NCI-H460 (cell line): ENCODE data around the gene XKR8. TPM values are rescaled to one million over a fixed set of nuclear protein-coding genes. Genes with fewer than 3 reads are reported as not detected.
"Not testable (repeated sequence)": the region's sequence is repeated elsewhere in the genome, so short reads cannot be mapped to it uniquely, and the experiment has no call there.

Experiments
- DNase-seq: peaks from one replicate; pipeline ENCODE4 v3.0.0-alpha.2; 2016; ENCODE audit warnings: low read depth; ENCODE audit errors: extremely low read depth
- total RNA-seq: library from RNA; depleted of rRNA; stranded (reverse); fragments of >200 nt; shearing (Covaris generic); gene quantifications from 2 replicates; pipeline ENCODE4 v1.2.3, GENCODE V29; 2014; rRNA removed

The XKR8 gene
- total RNA-seq, 1 experiment from 2014 or later = 1.9 TPM

- DNase-seq = no peak
Observed at GRCh38 chr1:27980216-27980845, 20.6 kb downstream of the XKR8 start.

DNA sequence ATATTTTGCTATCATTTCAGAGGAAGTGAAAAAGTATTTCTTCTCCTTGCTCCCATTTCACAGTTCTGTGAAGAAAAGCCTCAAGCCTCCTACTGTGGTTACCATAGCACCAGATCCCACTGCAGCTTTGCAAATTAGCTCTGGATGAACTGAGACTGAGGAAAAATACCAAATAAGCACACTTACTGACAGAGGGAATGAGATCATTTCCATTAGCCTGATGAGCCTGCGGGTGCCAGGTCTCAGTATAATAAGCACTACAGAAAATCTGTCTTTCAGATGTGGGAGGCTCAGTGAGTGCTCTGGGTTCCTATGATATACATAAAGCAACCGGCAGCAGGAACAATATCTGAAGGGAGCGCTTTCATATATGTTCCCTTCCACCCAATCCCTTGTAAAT lies 21.4 kb downstream of the XKR8 start:
- no peak for DNase-seq

- no peak for DNase-seq
Observed at GRCh38 chr1:27990920-27991537, 31.3 kb downstream of the XKR8 start.

- no peak for DNase-seq
Observed at GRCh38 chr1:27992276-27992675, 32.5 kb downstream of the XKR8 start.

GRCh38 chr1:27993241-27993640 lies 33.5 kb downstream of the XKR8 start:
- DNase-seq = no peak

DNA sequence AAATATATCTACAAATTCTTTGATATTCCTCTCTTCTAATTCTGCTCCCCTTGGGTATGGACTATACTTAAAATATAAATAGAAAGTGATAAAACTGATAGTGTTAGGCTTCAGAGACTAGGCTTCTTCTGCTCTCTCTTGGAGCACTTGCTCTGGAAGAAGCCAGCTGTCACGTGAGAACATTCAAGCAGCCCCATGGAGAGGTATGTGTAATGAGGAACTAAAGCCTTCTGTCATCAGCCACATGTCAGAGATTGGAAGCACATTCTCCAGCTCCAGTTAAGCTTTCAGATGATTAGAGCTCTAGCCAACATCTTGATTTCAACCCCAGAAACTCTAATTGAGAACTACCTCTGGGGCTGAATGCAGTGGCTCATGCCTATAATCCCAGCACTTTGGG lies 34.3 kb downstream of the XKR8 start:
- no peak for DNase-seq

DNA sequence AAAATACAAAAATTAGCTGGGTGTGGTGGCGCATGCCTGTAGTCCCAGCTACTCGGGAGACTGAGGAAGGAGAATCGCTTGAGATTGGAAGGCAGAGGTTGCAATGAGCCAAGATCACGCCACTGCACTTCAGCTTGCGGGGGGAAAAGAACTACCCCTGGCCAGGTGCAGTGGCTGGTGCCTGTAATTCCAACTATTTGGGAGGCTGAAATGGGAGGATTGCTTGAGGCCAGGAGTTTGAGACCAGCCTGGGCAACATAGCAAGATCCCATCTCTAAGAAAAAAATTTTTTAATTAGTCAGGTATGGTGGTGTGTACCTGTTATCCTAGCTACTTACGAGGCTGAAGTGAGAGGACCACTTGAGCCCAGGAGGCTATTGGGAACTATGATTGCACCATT lies 34.8 kb downstream of the XKR8 start:
- not testable (repeated sequence) for DNase-seq

DNA sequence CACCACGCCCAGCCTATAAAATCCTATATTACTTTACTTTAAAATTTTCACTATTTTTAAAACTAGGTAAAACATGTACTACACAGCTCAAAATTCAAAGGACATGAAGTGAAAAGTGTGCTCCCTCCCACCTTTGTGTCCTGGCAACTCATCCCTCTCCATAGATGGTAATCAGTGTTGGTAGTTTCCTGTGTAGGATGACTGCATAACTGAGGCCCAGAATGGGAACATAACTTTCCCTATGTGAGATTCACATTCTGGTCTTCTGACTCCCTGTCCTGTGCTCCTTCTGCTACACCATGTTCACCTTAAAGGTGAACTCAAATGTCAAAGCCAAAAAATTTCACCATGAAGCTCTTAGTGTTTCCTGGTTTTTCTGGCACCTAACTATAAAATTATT lies 39.3 kb downstream of the XKR8 start:
- no peak for DNase-seq

- DNase-seq = no peak
Observed at GRCh38 chr1:28002600-28002999, 42.8 kb downstream of the XKR8 start.

DNA sequence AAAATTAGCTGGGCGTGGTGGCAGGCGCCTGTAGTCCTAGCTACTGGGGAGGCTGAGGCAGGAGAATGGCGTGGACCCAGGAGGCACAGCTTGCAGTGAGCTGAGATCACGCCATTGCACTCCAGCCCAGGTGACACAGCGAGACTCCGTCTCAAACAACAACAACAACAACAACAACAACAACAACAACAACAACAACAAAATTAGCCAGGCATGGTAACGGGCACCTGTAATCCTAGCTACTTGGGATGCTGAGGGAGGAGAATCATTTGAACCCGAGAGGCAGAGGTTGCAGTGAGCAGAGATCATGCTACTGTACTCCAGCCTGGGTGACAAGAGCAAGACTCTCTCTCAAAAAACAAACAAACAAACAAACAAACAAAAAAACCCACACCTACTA lies 43.3 kb downstream of the XKR8 start:
- not testable (repeated sequence) for DNase-seq

DNA sequence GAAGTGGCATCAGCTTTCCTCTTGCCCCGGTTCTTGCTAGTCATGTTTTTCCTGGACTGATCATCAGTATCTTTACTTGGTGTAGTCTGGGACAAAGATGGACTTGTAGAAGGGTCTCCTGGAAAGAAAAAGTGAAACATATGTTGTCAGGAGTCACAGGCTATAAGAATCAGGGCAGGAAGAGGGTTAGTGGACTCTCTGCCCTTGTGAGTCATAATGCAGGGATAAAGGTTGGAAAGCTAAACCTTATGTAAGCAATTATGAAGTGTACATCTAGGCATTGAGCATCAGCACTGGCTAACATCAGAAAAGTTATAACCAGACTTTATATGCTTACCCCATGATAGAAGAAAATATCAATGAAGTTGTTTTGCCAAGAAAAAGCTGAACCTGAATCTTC lies 51.2 kb downstream of the XKR8 start:
- no peak for DNase-seq

Other genes starting within 250 kb of the XKR8 start
- gene FAM76A, start 234.0 kb upstream of the XKR8 start, total RNA-seq = 5.6 and 7.9 TPM in 2 replicates
- 17.6 and 18.5 TPM in 2 replicates for gene STX12, start 186.8 kb upstream of the XKR8 start, total RNA-seq
- gene PPP1R8, start 129.2 kb upstream of the XKR8 start, total RNA-seq = 52.3 and 57.2 TPM in 2 replicates
- 0.50 and 1.1 TPM in 2 replicates for gene THEMIS2, start 87.4 kb upstream of the XKR8 start, total RNA-seq
- 39.7 and 47.1 TPM in 2 replicates for gene RPA2, start 45.4 kb upstream of the XKR8 start, total RNA-seq
- 0.94 and 0.98 TPM in 2 replicates for gene SMPDL3B, start 25.0 kb upstream of the XKR8 start, total RNA-seq
- 5.2 and 6.5 TPM in 2 replicates for gene EYA3, start 128.6 kb downstream of the XKR8 start, total RNA-seq
- 0.09 TPM in 1 of 2 replicates, not detected in the other for gene PTAFR, start 216.7 kb downstream of the XKR8 start, total RNA-seq